ENCODE results near the gene BATF3. TPM values are rescaled to one million over a fixed set of nuclear protein-coding genes. Genes with fewer than 3 reads are reported as not detected.
"Not testable (repeated sequence)": the region's sequence is repeated elsewhere in the genome, so short reads cannot be mapped to it uniquely, and the experiment has no call there.

BATF3 gene
- total and polyA plus RNA-seq, 3 donors from 2014 or later = 1.1 to 4.2 (median 2.5) TPM

DNA sequence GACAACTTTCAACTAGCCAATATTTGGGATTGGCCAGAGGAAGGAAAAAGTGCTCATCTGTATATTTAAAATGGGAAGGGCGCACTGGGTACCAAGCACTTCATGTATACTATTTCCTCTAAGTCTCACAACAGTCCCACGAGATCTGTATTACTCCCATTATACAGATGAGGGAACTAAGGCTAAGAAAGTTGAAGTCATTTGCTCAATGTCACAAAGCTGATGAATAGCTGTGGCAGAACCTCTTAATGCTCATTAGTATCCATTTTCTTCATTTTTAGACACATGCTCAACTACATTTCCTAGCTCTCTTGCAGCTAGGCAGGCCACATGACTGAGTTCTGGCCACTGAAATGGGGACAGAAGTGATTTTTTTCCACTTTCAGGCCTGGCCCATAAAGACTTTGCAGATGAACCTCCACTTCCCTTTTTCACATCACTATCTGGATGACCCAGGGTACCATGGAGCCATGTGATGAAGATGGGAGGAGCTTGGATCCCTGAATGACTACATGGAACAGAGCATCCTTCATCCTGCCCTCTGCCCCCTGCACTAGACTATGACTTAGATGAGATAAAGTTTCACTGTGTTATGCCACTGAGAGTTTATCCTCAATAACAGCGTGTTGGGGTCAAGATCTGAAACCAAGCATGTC, 59.3 kb downstream of the BATF3 start:
- H3K36me3 ChIP-seq (ENCODE audit: low read depth, missing control alignments) = no peaks in the 10 kb centered on the region
- no peaks in the 10 kb centered on the region for H3K27me3 ChIP-seq
- H3K4me1 ChIP-seq = peaks cover 16% of the 10 kb centered on the region
- TF ChIP-seq, protein P1, sequence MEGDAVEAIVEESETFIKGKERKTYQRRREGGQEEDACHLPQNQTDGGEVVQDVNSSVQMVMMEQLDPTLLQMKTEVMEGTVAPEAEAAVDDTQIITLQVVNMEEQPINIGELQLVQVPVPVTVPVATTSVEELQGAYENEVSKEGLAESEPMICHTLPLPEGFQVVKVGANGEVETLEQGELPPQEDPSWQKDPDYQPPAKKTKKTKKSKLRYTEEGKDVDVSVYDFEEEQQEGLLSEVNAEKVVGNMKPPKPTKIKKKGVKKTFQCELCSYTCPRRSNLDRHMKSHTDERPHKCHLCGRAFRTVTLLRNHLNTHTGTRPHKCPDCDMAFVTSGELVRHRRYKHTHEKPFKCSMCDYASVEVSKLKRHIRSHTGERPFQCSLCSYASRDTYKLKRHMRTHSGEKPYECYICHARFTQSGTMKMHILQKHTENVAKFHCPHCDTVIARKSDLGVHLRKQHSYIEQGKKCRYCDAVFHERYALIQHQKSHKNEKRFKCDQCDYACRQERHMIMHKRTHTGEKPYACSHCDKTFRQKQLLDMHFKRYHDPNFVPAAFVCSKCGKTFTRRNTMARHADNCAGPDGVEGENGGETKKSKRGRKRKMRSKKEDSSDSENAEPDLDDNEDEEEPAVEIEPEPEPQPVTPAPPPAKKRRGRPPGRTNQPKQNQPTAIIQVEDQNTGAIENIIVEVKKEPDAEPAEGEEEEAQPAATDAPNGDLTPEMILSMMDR (IDR thresholded peaks at IDR 0.05) = no peak
- no peak for TF ChIP-seq POLR2A (IDR thresholded peaks at IDR 0.05)
- H3K4me3 ChIP-seq = no peak overlapping the region
- WGBS, 2 donors = 98% methylated on average over 3 of the region's 3 CpGs
- no peaks in the 10 kb centered on the region for H3K9me3 ChIP-seq
- no peak for DNase-seq
- intact Hi-C loops (cut with DNase I; ENCODE audit: low total_unique reads) = no loop called here
- no peak overlapping the region for H3K27ac ChIP-seq

DNA sequence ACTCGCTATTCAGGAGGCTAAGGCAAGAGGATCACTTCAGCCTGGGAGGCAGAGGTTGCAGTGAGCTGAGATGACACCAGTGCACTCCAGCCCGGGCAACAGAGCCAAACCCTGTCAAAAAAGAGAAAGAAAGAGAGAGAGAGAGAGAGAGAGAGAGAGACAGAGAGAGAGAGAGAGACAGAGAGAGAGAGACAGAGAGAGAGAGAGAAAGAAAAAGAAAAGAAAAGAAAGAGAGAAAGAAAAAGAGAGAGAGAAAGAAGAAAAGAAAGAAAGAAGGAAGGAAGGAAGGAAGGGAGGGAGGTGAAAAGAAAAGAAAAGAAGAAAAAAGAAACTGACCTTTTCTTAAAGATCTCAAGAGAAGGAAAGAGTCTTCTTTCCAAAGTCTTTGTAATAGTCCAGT, 60.1 kb downstream of the BATF3 start:
- H3K27ac ChIP-seq; H3K36me3 ChIP-seq (ENCODE audit: low read depth, missing control alignments); H3K4me3 ChIP-seq; DNase-seq; H3K27me3 ChIP-seq; intact Hi-C loops (cut with DNase I; ENCODE audit: low total_unique reads); H3K9me3 ChIP-seq: not testable (repeated sequence)
- H3K4me1 ChIP-seq = peaks cover 16% of the 10 kb centered on the region
- 97 to 100% methylated on average over 1 to 2 of the region's 2 CpGs for WGBS, 2 donors

DNA sequence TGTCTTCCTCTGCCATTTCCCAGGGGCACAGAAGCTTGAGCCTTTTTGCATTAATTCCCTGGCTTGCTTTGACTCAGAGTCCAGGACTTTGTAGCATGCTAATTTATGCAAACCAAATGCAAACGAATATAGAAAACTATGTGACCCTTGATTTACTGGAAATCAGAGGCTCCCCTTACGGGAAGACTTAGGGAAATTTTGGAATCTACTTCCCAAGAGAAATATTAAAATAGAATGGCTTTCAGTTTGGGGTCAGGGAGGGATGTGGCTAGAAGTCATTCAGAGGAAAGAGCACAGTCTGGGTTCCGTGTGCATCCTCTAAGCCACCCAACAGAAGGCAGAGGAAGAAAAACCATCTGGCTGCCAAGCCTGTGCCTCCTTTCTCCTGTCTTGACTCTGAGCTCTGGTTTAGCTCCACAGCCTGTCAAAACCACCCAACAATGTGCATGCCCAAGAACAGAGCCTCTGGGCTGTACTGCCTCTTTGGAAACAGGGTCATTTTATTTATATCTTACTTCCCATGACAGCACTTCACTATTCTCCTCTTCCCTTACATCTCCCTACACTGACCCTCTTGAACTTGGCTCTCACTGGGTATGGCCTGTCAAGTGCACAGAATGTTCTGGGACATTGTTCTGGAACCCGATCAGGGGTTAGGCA, 61.0 kb downstream of the BATF3 start:
- H3K27ac ChIP-seq = no peak overlapping the region
- whole genome bisulfite sequencing, 2 donors = 47 to 67% methylated on average over 4 of the region's 4 CpGs
- intact Hi-C loops (cut with DNase I; ENCODE audit: low total_unique reads) = no loop called here
- H3K27me3 ChIP-seq = no peaks in the 10 kb centered on the region
- H3K4me3 ChIP-seq = no peak overlapping the region
- H3K36me3 ChIP-seq (ENCODE audit: low read depth, missing control alignments) = no peaks in the 10 kb centered on the region
- no peaks in the 10 kb centered on the region for H3K9me3 ChIP-seq
- DNase-seq = peak; percentile 36
- H3K4me1 ChIP-seq = peaks cover 16% of the 10 kb centered on the region
- TF ChIP-seq POLR2A (IDR thresholded peaks at IDR 0.05) = no peak
- TF ChIP-seq, protein P1 (IDR thresholded peaks at IDR 0.05) = no peak

DNA sequence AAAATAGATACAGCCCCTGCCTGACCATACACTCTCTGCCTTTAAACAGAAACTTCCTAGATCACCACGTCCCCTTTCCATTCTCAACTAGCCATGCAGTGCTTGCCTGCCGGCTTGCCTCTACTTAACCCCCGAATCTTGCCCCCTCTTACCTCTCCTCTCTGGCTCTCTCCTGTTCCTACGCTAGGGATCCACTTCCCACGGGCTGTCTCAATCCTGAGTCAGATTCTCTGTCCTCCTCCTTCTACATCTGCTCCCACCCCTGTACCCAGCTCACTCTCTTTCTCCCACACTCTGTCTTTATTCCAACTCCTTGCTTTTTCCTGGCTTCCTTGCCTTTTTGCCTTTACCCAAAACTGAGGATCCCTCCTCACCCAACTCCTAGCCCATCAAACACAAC, 61.7 kb downstream of the BATF3 start:
- Histone ChIP-seq H3K9me3 (no peaks in the 10 kb centered on the region), H3K27me3 (no peaks in the 10 kb centered on the region), H3K27ac (no peak overlapping the region), H3K36me3 (ENCODE audit: low read depth, missing control alignments) (no peaks in the 10 kb centered on the region), H3K4me1 (peaks cover 16% of the 10 kb centered on the region), H3K4me3 (no peak overlapping the region)
- intact Hi-C loops (cut with DNase I; ENCODE audit: low total_unique reads) = no loop called here
- no peak for DNase-seq
- no peak for TF ChIP-seq POLR2A (IDR thresholded peaks at IDR 0.05)
- TF ChIP-seq, protein P1 (IDR thresholded peaks at IDR 0.05) = no peak
- 63 to 76% methylated on average over 5 of the region's 5 CpGs for WGBS, 2 donors

Other genes with a start within 250 kb of the BATF3 start
- 1 to 10 TPM; 3.2 to 4.6 TPM for gene ATF3, start 91.1 kb downstream of the BATF3 start, total RNA-seq
- 9.0 TPM for gene ATF3, start 91.1 kb downstream of the BATF3 start, polyA plus RNA-seq (ENCODE audit: insufficient read depth, low read depth, low replicate concordance)
- 10 to 100 TPM; 50.0 to 52.7 TPM for gene NSL1, start 91.9 kb upstream of the BATF3 start, total RNA-seq
- 29.3 TPM for gene NSL1, start 91.9 kb upstream of the BATF3 start, polyA plus RNA-seq (ENCODE audit: insufficient read depth, low read depth, low replicate concordance)
- 10 to 100 TPM in 1 of 2 donors, 1 to 10 TPM in 1; 9.5 to 17.9 TPM for gene TATDN3, start 92.1 kb upstream of the BATF3 start, total RNA-seq
- 19.7 TPM for gene TATDN3, start 92.1 kb upstream of the BATF3 start, polyA plus RNA-seq (ENCODE audit: insufficient read depth, low read depth, low replicate concordance)
- gene SPATA45, start 147.8 kb upstream of the BATF3 start, total RNA-seq = 10 to 100 TPM in 1 of 2 donors, 1 to 10 TPM in 1; 3.2 to 14.3 TPM
- gene SPATA45, start 147.8 kb upstream of the BATF3 start, polyA plus RNA-seq (ENCODE audit: insufficient read depth, low read depth, low replicate concordance) = 11.1 TPM
- 10 to 100 TPM; 10.1 to 13.3 TPM for gene FLVCR1, start 158.4 kb upstream of the BATF3 start, total RNA-seq
- 7.4 TPM for gene FLVCR1, start 158.4 kb upstream of the BATF3 start, polyA plus RNA-seq (ENCODE audit: insufficient read depth, low read depth, low replicate concordance)